Measurements from ENCODE around the gene LAGE3. TPM values are rescaled to one million over a fixed set of nuclear protein-coding genes. Genes with fewer than 3 reads are reported as not detected.
A peak's percentile ranks its signal among the peaks of the same experiment; 100 is the strongest.

The LAGE3 gene
- total and polyA plus RNA-seq, 2 of the 8 experiments (the other 6 are each of a cell fraction or from before 2014, with no cell fraction given) = 44.5 to 102 TPM

- Histone ChIP-seq H2BK20ac (ENCODE audit: low read length) (no peak within 1 kb of the TSS), H3K27ac (ENCODE audit: low read depth, low read length) (no peak within 1 kb of the TSS), H2AFZ (ENCODE audit: low read length) (no peak within 1 kb of the TSS), H3K36me3 (ENCODE audit: control insufficient read depth in 2 of 4, insufficient read depth in 4 of 4, low read length in 3 of 4) (peaks cover 0 to 31% (median 14%) of the 10 kb centered on the region in 4 experiments; a peak in 5 of 8 replicates), H2AK5ac (ENCODE audit: low read depth, low read length) (no peak within 1 kb of the TSS), H3K27me3 (replicated peaks in 1 of 4; ENCODE audit: control insufficient read depth in 3 of 4, extremely low read depth in 1 of 4, insufficient read depth in 3 of 4, low read length in 3 of 4) (no peaks in the 10 kb centered on the region), H4K8ac (ENCODE audit: extremely low read depth, insufficient read depth, low read length) (0 out of 2 replicates have a peak within 1 kb of the TSS, but pooled peaks have one; percentile 25), H4K5ac (ENCODE audit: insufficient read length, low read depth, low read length) (no peak within 1 kb of the TSS), H3K4me2 (ENCODE audit: insufficient read depth in 1 of 2, low read depth in 2 of 2, low read length in 2 of 2) (peak within 1 kb of the TSS; percentile 69 to 72), H3K56ac (replicated peaks; ENCODE audit: insufficient read length, low read depth, low read length) (no peak within 1 kb of the TSS), H3K23me2 (ENCODE audit: low read depth, low read length) (peaks cover 3% of the 10 kb centered on the region; the same call in 1 of the 2 replicates), H3K79me1 (ENCODE audit: low read depth, low read length) (no peaks in the 10 kb centered on the region; the same call in 1 of the 2 replicates), H2BK12ac (ENCODE audit: low read depth, low read length) (no peak within 1 kb of the TSS), H3K4me1 (replicated peaks in 1 of 4; ENCODE audit: control insufficient read depth in 3 of 4, insufficient read depth in 4 of 4, low read length in 3 of 4) (peaks cover 0 to 4% (median 0%) of the 10 kb centered on the region in 4 experiments; a peak in 1 of 7 replicates), H3K4me3 (ENCODE audit: extremely low read depth in 1 of 4, insufficient read depth in 2 of 4, low read depth in 3 of 4, low read length in 4 of 4) (peak within 1 kb of the TSS; percentile 38 to 71 (median 49)), H3K9ac (replicated peaks in 1 of 4; ENCODE audit: extremely low read depth in 1 of 4, low read depth in 3 of 4, low read length in 3 of 4) (peak within 1 kb of the TSS; percentile 0 to 37 (median 20); a peak in 5 of 7 replicates), H3K4ac (replicated peaks; ENCODE audit: insufficient read length, low read depth, low read length) (no peak within 1 kb of the TSS), H2BK120ac (replicated peaks; ENCODE audit: low read depth, low read length) (no peak within 1 kb of the TSS), H3K9me3 (ENCODE audit: insufficient read depth in 2 of 2, low read depth in 1 of 2, low read length in 1 of 2) (no peaks in the 10 kb centered on the region), H4K91ac (replicated peaks; ENCODE audit: insufficient read length, low read length) (no peak within 1 kb of the TSS), H4K20me1 (replicated peaks in 1 of 2; ENCODE audit: control insufficient read depth in 1 of 2, insufficient read depth in 2 of 2, low read length in 2 of 2) (peaks cover 0 to 5% of the 10 kb centered on the region in 2 experiments), H3K23ac (ENCODE audit: insufficient read length) (no peak within 1 kb of the TSS), H2BK5ac (ENCODE audit: low read depth, low read length) (no peak within 1 kb of the TSS), H3K14ac (ENCODE audit: insufficient read length) (no peak within 1 kb of the TSS), H2BK15ac (ENCODE audit: low read length) (no peak within 1 kb of the TSS), H3K18ac (ENCODE audit: extremely low read depth, low read length) (no peak within 1 kb of the TSS; the same call in 1 of the 2 replicates), H3K79me2 (ENCODE audit: control insufficient read depth in 1 of 2, insufficient read depth in 2 of 2, low read length in 2 of 2) (no peaks in the 10 kb centered on the region; a peak in 1 of 4 replicates)
- FAIRE-seq (no peak), DNase-seq (ENCODE audit: low read depth in 1 of 2, low spot score in 2 of 2) (peak in 1 of 2 experiments; percentile 69)
- TF ChIP-seq KDM4A (IDR thresholded peaks at IDR 0.05; ENCODE audit: low read depth, low read length, severe bottlenecking) (peak; percentile 50), SUZ12 (IDR thresholded peaks at IDR 0.05; ENCODE audit: low read length) (no peak), CTBP2 (IDR thresholded peaks at IDR 0.05; ENCODE audit: borderline replicate concordance, insufficient read depth, insufficient read length, low read length) (no peak), MAX (IDR thresholded peaks at IDR 0.05) (0 out of 2 replicates have a peak, but pooled peaks have one; percentile 28), BRCA1 (IDR thresholded peaks at IDR 0.05; ENCODE audit: low read depth, low read length) (no peak), BCL11A (IDR thresholded peaks at IDR 0.05; ENCODE audit: low read depth in 2 of 2, low read length in 2 of 2) (no peak), SAP30 (IDR thresholded peaks at IDR 0.05; ENCODE audit: insufficient read depth, insufficient replicate concordance, low read length) (no peak), CREB1 (IDR thresholded peaks at IDR 0.05) (peak; percentile 71; the same call in 1 of the 2 replicates), NRF1 (IDR thresholded peaks at IDR 0.05; ENCODE audit: low read depth, low read length) (peak; percentile 8; the same call in 1 of the 2 replicates), PHF8 (conservative IDR thresholded peaks at IDR 0.05; ENCODE audit: low read depth, low read length) (0 out of 2 replicates have a peak, but pooled peaks have one; percentile 2)
- POLR2A ChIA-PET (ENCODE audit: partially characterized antibody) = interaction anchor here (1.1 to 2.9 kb wide), 7 partner anchors 10 to 91 kb away, joined by 3 to 9 read pairs (median 5); partner anchors contain the start of genes ATP6AP1 and RPL10
- CTCF ChIA-PET (ENCODE audit: partially characterized antibody) = interaction anchor here (0.9 to 1.6 kb wide), 4 partner anchors 12 to 101 kb away, joined by 3 to 4 read pairs (median 3); no protein-coding TSS in a partner anchor
- WGBS, 2 experiments (ENCODE audit: extremely low coverage in 1 of 2, insufficient coverage in 1 of 2, insufficient read length in 1 of 2, insufficient replicate concordance in 2 of 2, low coverage in 1 of 2, low lambda C conversion rate in 2 of 2, missing lambda C conversion rate in 1 of 2) = 1% methylated on average over 18 of the region's 94 CpGs; no CpG with 5 or more reads in 1 of the 2 experiments
These were observed 34.9 kb downstream of the LAGE3 start, which contains the start of gene FAM50A for GRCh38 chrX:154443992-154444754. TSS of gene FAM50A (plus strand) at chrX:154444141. CDS start at chrX:154444236, 95 bp downstream.
